AG09319 (cell line): Measurements from ENCODE around the gene CASR.
A peak's percentile ranks its signal among the peaks of the same experiment; 100 is the strongest.

Source experiments
- DNase-seq: peaks from one replicate; pipeline ENCODE4 v3.0.0-alpha.2; 2010; ENCODE audit warnings: low read depth; ENCODE audit errors: extremely low read depth
- CTCF ChIP-seq: IDR thresholded peaks from 2 replicates; pipeline ENCODE4 v1.5.1; 2011; ENCODE audit warnings: low read depth, mild to moderate bottlenecking, inconsistent platforms, low read length, moderate library complexity

Gene CASR

DNA sequence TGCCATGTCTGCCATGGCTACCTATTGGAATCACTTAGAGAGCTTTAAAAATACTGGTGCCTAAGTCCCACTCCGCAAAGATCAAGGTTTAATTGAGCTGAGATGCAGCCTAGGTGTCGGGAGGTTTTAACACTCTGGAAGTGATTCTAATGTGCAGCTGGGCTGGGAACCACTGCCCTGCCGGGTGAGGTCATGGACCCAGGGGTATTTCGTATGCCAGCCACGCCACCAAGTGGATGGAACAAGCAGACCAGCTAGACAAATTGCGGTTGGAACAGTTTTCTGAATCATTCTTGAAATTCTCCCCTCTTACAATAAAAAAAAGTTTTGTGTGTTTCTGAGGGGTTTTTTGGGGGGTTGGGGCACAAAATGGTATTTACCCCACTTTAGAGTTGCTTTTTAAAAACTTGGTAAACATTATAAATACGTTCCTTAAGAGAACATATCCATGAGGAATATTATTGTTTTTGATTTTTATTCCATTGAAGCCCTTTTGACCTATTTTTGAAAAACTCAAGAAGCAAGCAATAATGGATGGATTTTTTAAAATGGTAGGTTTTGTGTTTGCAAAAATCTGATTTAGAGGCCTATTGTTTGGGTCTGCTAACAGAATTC, 75.4 kb downstream of the CASR start:
- TF ChIP-seq CTCF, result peak; percentile 65
- DNase-seq, result peak; percentile 16

DNA sequence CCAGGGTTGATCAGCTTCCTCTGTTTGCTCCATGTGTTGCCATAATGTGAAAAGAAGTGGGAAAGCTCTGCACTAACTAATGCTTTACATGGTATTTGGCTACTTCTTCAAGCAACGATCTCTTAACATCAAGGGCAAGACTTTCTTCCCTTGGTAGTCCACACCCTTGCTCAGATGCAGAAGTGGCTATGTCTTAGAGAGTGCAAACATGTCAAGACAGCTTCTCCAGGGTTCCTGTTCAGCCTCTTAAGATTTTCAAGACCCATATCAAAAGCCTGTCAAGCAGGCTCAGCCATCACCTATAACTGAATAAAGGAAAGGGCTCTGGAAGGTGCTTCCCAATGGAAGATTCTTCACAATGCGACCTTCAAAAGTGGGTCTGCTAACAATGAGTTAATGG, 76.7 kb downstream of the CASR start:
- no peak for DNase-seq
- no peak for TF ChIP-seq CTCF

- no peak for TF ChIP-seq CTCF
- DNase-seq, result no peak
Observed at GRCh38 chr3:122263058-122263457, 79.6 kb downstream of the CASR start.

GRCh38 chr3:122263974-122264588, 80.6 kb downstream of the CASR start:
- DNase-seq, result no peak
- TF ChIP-seq CTCF, result no peak

DNA sequence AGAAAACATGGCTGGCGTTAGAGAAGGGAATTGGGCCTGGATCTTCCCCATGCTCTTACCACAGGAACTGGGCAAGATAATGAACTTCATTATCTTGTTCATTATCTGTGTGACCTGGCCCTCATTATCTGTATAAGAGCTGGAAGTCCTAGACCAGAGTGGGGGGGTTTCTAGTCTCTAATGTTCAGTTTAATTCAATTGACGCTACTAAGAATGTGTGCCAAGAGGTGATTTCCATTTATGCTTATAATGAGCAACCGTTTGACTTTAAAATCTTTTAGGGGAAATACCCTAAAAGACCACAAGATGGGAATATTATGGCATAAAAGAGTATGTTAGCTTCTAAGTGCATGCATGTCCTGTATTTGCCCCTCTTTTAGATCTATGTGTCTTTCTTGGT, 82.5 kb downstream of the CASR start:
- DNase-seq, result no peak
- TF ChIP-seq CTCF, result no peak

DNA sequence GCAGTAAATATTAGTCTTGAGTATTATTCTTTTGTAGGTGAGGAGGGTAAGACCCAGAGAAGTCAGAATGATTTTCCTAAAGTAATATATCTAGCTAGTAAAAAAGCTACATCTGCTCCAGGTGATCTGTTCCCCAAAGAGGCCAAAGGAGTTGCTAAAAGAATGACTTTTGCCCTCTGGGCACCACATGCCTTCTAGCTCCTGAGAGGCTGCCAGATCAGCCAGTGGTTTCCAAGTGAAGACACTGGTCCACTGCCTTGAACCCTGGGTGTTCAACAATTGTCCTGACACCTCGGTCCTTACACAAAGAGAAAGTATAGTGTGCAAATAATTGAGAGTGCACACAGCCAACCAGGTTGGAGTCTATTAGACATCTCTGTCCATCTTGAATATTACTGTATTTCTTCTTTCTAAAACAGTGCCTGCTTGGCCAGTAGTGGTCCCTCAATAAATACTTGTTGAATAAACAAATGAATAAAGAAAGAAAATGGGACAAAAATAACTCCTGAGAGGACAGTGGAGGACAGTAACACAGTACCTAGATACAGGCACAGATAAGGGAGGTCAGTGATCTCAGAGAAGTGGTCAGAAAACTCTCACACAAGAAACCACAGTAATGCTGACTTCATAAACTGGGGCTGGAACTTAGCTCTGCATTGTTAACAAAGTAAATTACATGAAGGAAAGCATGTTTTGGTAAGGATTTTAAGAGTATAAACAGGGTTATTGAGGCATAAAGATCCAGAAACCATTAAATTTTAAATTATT, 85.0 kb downstream of the CASR start:
- no peak for DNase-seq

More for the DNA sequence above, 85.0 kb downstream of the CASR start:
- TF ChIP-seq CTCF, result no peak
